Neural cell (in vitro differentiated cells): ENCODE results near the gene LMOD3.

Experiments used
- EP300 ChIP-seq: fragments of 450-650 bp; conservative IDR thresholded peaks from 2 replicates; pipeline ENCODE4 v1.6.1; 2014; ENCODE audit warnings: antibody characterized with exemption, mild to moderate bottlenecking, moderate library complexity; ENCODE audit not compliant: poor library complexity, severe bottlenecking
- EZH2 ChIP-seq: fragments of 200-600, 300-800 bp; shearing (Covaris generic), sonication (generic); IDR thresholded peaks from 2 replicates; pipeline ENCODE4 v1.6.1; 2014; ENCODE audit warnings: antibody characterized with exemption, low read length, borderline replicate concordance, mild to moderate bottlenecking; ENCODE audit not compliant: insufficient read depth, poor library complexity, severe bottlenecking
- POLR2AphosphoS5 ChIP-seq: IDR thresholded peaks from 2 replicates; pipeline ENCODE4 v1.6.1; 2012
- RAD21 ChIP-seq: fragments of 450-650 bp; conservative IDR thresholded peaks from 2 replicates; pipeline ENCODE4 v1.6.1; 2014; ENCODE audit warnings: antibody characterized with exemption, mild to moderate bottlenecking, moderate library complexity
- TF ChIP-seq, protein P1 (sequence below): fragments of 450-650 bp; IDR thresholded peaks from 2 replicates; pipeline ENCODE4 v1.5.1; 2014; ENCODE audit warnings: antibody characterized with exemption, mild to moderate bottlenecking, moderate library complexity; ENCODE audit not compliant: poor library complexity, severe bottlenecking

DNA sequence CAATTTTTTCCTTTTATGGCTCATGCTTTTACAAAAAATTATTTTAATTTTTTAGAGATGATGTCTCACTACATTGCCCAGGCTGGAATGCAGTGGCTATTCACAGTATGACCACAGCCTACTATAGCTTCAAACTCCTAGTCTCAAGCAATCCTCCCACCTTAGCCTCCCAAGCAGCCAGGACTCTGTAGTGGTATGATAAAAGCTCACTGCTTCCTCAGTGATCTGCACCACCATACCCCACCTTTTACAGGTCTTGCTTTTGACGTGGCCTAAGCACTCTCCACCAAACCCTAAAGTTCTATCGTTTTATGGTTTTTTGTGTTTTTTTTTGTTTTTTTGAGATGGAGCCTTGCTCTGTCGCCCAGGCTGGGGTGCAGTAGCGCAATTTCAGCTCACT is 56.3 kb downstream of the LMOD3 start:
- TF ChIP-seq, protein P1, sequence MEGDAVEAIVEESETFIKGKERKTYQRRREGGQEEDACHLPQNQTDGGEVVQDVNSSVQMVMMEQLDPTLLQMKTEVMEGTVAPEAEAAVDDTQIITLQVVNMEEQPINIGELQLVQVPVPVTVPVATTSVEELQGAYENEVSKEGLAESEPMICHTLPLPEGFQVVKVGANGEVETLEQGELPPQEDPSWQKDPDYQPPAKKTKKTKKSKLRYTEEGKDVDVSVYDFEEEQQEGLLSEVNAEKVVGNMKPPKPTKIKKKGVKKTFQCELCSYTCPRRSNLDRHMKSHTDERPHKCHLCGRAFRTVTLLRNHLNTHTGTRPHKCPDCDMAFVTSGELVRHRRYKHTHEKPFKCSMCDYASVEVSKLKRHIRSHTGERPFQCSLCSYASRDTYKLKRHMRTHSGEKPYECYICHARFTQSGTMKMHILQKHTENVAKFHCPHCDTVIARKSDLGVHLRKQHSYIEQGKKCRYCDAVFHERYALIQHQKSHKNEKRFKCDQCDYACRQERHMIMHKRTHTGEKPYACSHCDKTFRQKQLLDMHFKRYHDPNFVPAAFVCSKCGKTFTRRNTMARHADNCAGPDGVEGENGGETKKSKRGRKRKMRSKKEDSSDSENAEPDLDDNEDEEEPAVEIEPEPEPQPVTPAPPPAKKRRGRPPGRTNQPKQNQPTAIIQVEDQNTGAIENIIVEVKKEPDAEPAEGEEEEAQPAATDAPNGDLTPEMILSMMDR = no peak
- TF ChIP-seq RAD21 = no peak
- TF ChIP-seq EZH2 = no peak
- TF ChIP-seq EP300 = no peak
- TF ChIP-seq POLR2AphosphoS5 = no peak
